Central memory CD8-positive, alpha-beta T cell (primary cell): Measurements from ENCODE around the gene NRP2.

Experiments
- ATAC-seq: fragments of 150-1000 bp; cut with Tn5 transposase; replicated peaks from 2 replicates; pipeline ENCODE4 v1.10.0; 2022; ENCODE audit warnings: mild to moderate bottlenecking, moderate FRiP score, moderate number of reproducible peaks; ENCODE audit not compliant: poor library complexity, severe bottlenecking; ENCODE audit errors: extremely low read depth
- DNase-seq, 2 donors: peaks; one replicate each; pipeline ENCODE4 v3.0.0; 2021; ENCODE audit warnings: low spot score in 2 of 2
- H3K27ac Mint-ChIP-seq: one replicate; pipeline ENCODE4 v1.8.0; 2022; ENCODE audit warnings: low read depth, mild to moderate bottlenecking, moderate library complexity, mixed read lengths
- H3K27me3 Mint-ChIP-seq: one replicate; pipeline ENCODE4 v1.8.0; 2022; ENCODE audit warnings: mixed read lengths
- H3K36me3 Mint-ChIP-seq: one replicate; pipeline ENCODE4 v1.8.0; 2022; ENCODE audit warnings: mild to moderate bottlenecking, moderate library complexity, mixed read lengths; ENCODE audit not compliant: insufficient read depth
- H3K4me1 Mint-ChIP-seq: one replicate; pipeline ENCODE4 v1.8.0; 2022; ENCODE audit warnings: mixed read lengths
- H3K4me3 Mint-ChIP-seq: one replicate; pipeline ENCODE4 v1.8.0; 2022; ENCODE audit warnings: mild to moderate bottlenecking, moderate library complexity, mixed read lengths
- H3K9me3 Mint-ChIP-seq: one replicate; pipeline ENCODE4 v1.8.0; 2022; ENCODE audit warnings: mixed read lengths

Gene NRP2

GRCh38 chr2:205650931-205651330 is 31.4 kb upstream of the NRP2 start:
- ATAC-seq: no peak
- Mint-ChIP-seq H3K4me3 (no peak overlapping the region), H3K27me3 (peaks cover 26% of the 10 kb centered on the region)

GRCh38 chr2:205651719-205652118 is 30.6 kb upstream of the NRP2 start:
- ATAC-seq (no peak), DNase-seq (no peak)
- no peak overlapping the region for H3K4me3 Mint-ChIP-seq

More at GRCh38 chr2:205650931-205651330, 31.4 kb upstream of the NRP2 start:
- Mint-ChIP-seq H3K27ac (no peak overlapping the region), H3K4me1 (no peaks in the 10 kb centered on the region), H3K9me3 (no peaks in the 10 kb centered on the region), H3K36me3 (no peaks in the 10 kb centered on the region)
- DNase-seq: no peak

GRCh38 chr2:205654878-205655605 is 27.3 kb upstream of the NRP2 start:
- Mint-ChIP-seq H3K27me3 (peaks cover 10% of the 10 kb centered on the region), H3K4me1 (no peaks in the 10 kb centered on the region), H3K9me3 (no peaks in the 10 kb centered on the region), H3K27ac (no peak overlapping the region), H3K4me3 (no peak overlapping the region), H3K36me3 (no peaks in the 10 kb centered on the region)
- ATAC-seq: no peak
- no peak for DNase-seq

More at GRCh38 chr2:205651719-205652118, 30.6 kb upstream of the NRP2 start:
- peaks cover 26% of the 10 kb centered on the region for H3K27me3 Mint-ChIP-seq
- H3K27ac Mint-ChIP-seq: no peak overlapping the region
- H3K4me1 Mint-ChIP-seq: no peaks in the 10 kb centered on the region
- H3K36me3 Mint-ChIP-seq: no peaks in the 10 kb centered on the region
- no peaks in the 10 kb centered on the region for H3K9me3 Mint-ChIP-seq

- ATAC-seq (no peak), DNase-seq (no peak)
- peaks cover 2% of the 10 kb centered on the region for H3K27me3 Mint-ChIP-seq
- H3K9me3 Mint-ChIP-seq: no peaks in the 10 kb centered on the region
- H3K27ac Mint-ChIP-seq: no peak overlapping the region
- no peaks in the 10 kb centered on the region for H3K4me1 Mint-ChIP-seq
- no peak overlapping the region for H3K4me3 Mint-ChIP-seq
- H3K36me3 Mint-ChIP-seq: no peaks in the 10 kb centered on the region
Measured at GRCh38 chr2:205655779-205656456, 26.4 kb upstream of the NRP2 start.

GRCh38 chr2:205656461-205656860 is 25.8 kb upstream of the NRP2 start:
- no peak for DNase-seq
- no peaks in the 10 kb centered on the region for H3K9me3 Mint-ChIP-seq
- H3K4me1 Mint-ChIP-seq: no peaks in the 10 kb centered on the region
- no peaks in the 10 kb centered on the region for H3K36me3 Mint-ChIP-seq
- ATAC-seq: no peak
- no peaks in the 10 kb centered on the region for H3K27me3 Mint-ChIP-seq
- H3K27ac Mint-ChIP-seq: no peak overlapping the region
- H3K4me3 Mint-ChIP-seq: no peak overlapping the region

GRCh38 chr2:205656941-205657340 is 25.4 kb upstream of the NRP2 start:
- Mint-ChIP-seq H3K27ac (no peak overlapping the region), H3K36me3 (no peaks in the 10 kb centered on the region), H3K27me3 (no peaks in the 10 kb centered on the region), H3K9me3 (no peaks in the 10 kb centered on the region), H3K4me3 (no peak overlapping the region), H3K4me1 (no peaks in the 10 kb centered on the region)
- no peak for ATAC-seq
- no peak for DNase-seq

- H3K9me3 Mint-ChIP-seq: no peaks in the 10 kb centered on the region
- no peak for DNase-seq
- ATAC-seq: no peak
- H3K36me3 Mint-ChIP-seq: no peaks in the 10 kb centered on the region
- no peak overlapping the region for H3K27ac Mint-ChIP-seq
- H3K4me3 Mint-ChIP-seq: no peak overlapping the region
- H3K4me1 Mint-ChIP-seq: no peaks in the 10 kb centered on the region
- H3K27me3 Mint-ChIP-seq: no peaks in the 10 kb centered on the region
Measured at GRCh38 chr2:205657579-205657978, 24.7 kb upstream of the NRP2 start.

GRCh38 chr2:205658068-205658467 is 24.2 kb upstream of the NRP2 start:
- DNase-seq (no peak), ATAC-seq (no peak)
- Mint-ChIP-seq H3K36me3 (no peaks in the 10 kb centered on the region), H3K27ac (no peak overlapping the region), H3K4me3 (no peak overlapping the region), H3K4me1 (no peaks in the 10 kb centered on the region), H3K9me3 (no peaks in the 10 kb centered on the region), H3K27me3 (no peaks in the 10 kb centered on the region)

- Mint-ChIP-seq H3K9me3 (no peaks in the 10 kb centered on the region), H3K4me3 (no peak overlapping the region), H3K27ac (no peak overlapping the region), H3K36me3 (no peaks in the 10 kb centered on the region), H3K27me3 (no peaks in the 10 kb centered on the region), H3K4me1 (no peaks in the 10 kb centered on the region)
- no peak for DNase-seq
- no peak for ATAC-seq
Measured at GRCh38 chr2:205658572-205658971, 23.7 kb upstream of the NRP2 start.

- no peaks in the 10 kb centered on the region for H3K27me3 Mint-ChIP-seq
- peaks cover 5% of the 10 kb centered on the region for H3K9me3 Mint-ChIP-seq
- no peak overlapping the region for H3K4me3 Mint-ChIP-seq
- no peaks in the 10 kb centered on the region for H3K4me1 Mint-ChIP-seq
- no peaks in the 10 kb centered on the region for H3K36me3 Mint-ChIP-seq
- DNase-seq (no peak), ATAC-seq (no peak)
- H3K27ac Mint-ChIP-seq: no peak overlapping the region
Measured at GRCh38 chr2:205659922-205660321, 22.4 kb upstream of the NRP2 start.

GRCh38 chr2:205660521-205661124 is 21.7 kb upstream of the NRP2 start:
- H3K27me3 Mint-ChIP-seq: no peaks in the 10 kb centered on the region
- DNase-seq: no peak
- no peak for ATAC-seq
- no peak overlapping the region for H3K4me3 Mint-ChIP-seq
- no peaks in the 10 kb centered on the region for H3K36me3 Mint-ChIP-seq
- no peaks in the 10 kb centered on the region for H3K4me1 Mint-ChIP-seq
- peaks cover 5% of the 10 kb centered on the region for H3K9me3 Mint-ChIP-seq
- no peak overlapping the region for H3K27ac Mint-ChIP-seq

- Mint-ChIP-seq H3K4me3 (no peak overlapping the region), H3K36me3 (no peaks in the 10 kb centered on the region), H3K27ac (no peak overlapping the region), H3K27me3 (no peaks in the 10 kb centered on the region), H3K4me1 (no peaks in the 10 kb centered on the region), H3K9me3 (peaks cover 5% of the 10 kb centered on the region)
- no peak for ATAC-seq
- no peak for DNase-seq
Measured at GRCh38 chr2:205661281-205661680, 21.0 kb upstream of the NRP2 start.
